H9 (cell line): ENCODE results near the gene PCNX2. TPM values are rescaled to one million over a fixed set of nuclear protein-coding genes. Genes with fewer than 3 reads are reported as not detected.

Source experiments
- DNase-seq: peaks from one replicate; pipeline ENCODE4 v3.0.0-alpha.2; 2017
- H2AFZ ChIP-seq: one replicate; pipeline ENCODE4 v1.6.1; 2013; ENCODE audit warnings: mild to moderate bottlenecking, low read length, control low read depth, moderate library complexity
- H2AK5ac ChIP-seq: 2 replicates; pipeline ENCODE4 v1.6.1; 2013; ENCODE audit warnings: low read length, control low read depth, mixed read lengths; ENCODE audit not compliant: insufficient read length
- H2BK120ac ChIP-seq: one replicate; pipeline ENCODE4 v1.6.1; 2013; ENCODE audit warnings: low read depth, mild to moderate bottlenecking, low read length, control low read depth, inconsistent platforms; ENCODE audit not compliant: poor library complexity, severe bottlenecking
- H2BK12ac ChIP-seq: 2 replicates; pipeline ENCODE4 v1.6.1; 2013; ENCODE audit warnings: low read length, control low read depth, mixed read lengths, low read depth; ENCODE audit not compliant: insufficient read length
- H2BK15ac ChIP-seq: 2 replicates; pipeline ENCODE4 v1.6.1; 2013; ENCODE audit warnings: low read depth, low read length, control low read depth
- H2BK20ac ChIP-seq: one replicate; pipeline ENCODE4 v1.6.1; 2013; ENCODE audit warnings: low read depth, mild to moderate bottlenecking, low read length, control low read depth, inconsistent platforms; ENCODE audit not compliant: poor library complexity, severe bottlenecking
- H2BK5ac ChIP-seq: 2 replicates; pipeline ENCODE4 v1.6.1; 2013; ENCODE audit warnings: low read length, control low read depth, mixed read lengths; ENCODE audit not compliant: insufficient read length
- H3K14ac ChIP-seq: 2 replicates; pipeline ENCODE4 v1.6.1; 2013; ENCODE audit warnings: low read length, control low read depth; ENCODE audit not compliant: insufficient read depth
- H3K18ac ChIP-seq: 2 replicates; pipeline ENCODE4 v1.6.1; 2013; ENCODE audit warnings: low read depth, mild to moderate bottlenecking, mixed read lengths, low read length, control low read depth; ENCODE audit not compliant: insufficient read length
- H3K23ac ChIP-seq: 2 replicates; pipeline ENCODE4 v1.6.1; 2013; ENCODE audit warnings: low read length, control low read depth, mixed read lengths, low read depth; ENCODE audit not compliant: insufficient read length
- H3K23me2 ChIP-seq: 2 replicates; pipeline ENCODE4 v1.6.1; 2013; ENCODE audit warnings: low read depth, mild to moderate bottlenecking, mixed read lengths, low read length, control low read depth; ENCODE audit not compliant: insufficient read length, poor library complexity, severe bottlenecking
- H3K27ac ChIP-seq: 2 replicates; pipeline ENCODE4 v1.5.1; 2013; ENCODE audit warnings: low read length, control low read depth, mixed read lengths, low read depth; ENCODE audit not compliant: insufficient read length
- H3K27me3 ChIP-seq: 2 replicates; pipeline ENCODE4 v1.6.1; 2013; ENCODE audit warnings: low read length, control low read depth, inconsistent platforms; ENCODE audit not compliant: insufficient read depth
- H3K4ac ChIP-seq: 2 replicates; pipeline ENCODE4 v1.6.1; 2013; ENCODE audit warnings: low read depth, mild to moderate bottlenecking, control low read depth, inconsistent platforms, low read length, moderate library complexity
- H3K4me1 ChIP-seq: 2 replicates; pipeline ENCODE4 v1.6.1; 2013; ENCODE audit warnings: low read length, control low read depth, inconsistent platforms; ENCODE audit not compliant: insufficient read depth
- H3K4me2 ChIP-seq: 2 replicates; pipeline ENCODE4 v1.6.1; 2013; ENCODE audit warnings: low read length, control low read depth, mixed read lengths; ENCODE audit not compliant: insufficient read length, insufficient read depth
- H3K56ac ChIP-seq: 2 replicates; pipeline ENCODE4 v1.6.1; 2013; ENCODE audit warnings: low read depth, mild to moderate bottlenecking, mixed read lengths, low read length, control low read depth; ENCODE audit not compliant: insufficient read length
- H3K79me1 ChIP-seq: 2 replicates; pipeline ENCODE4 v1.6.1; 2013; ENCODE audit warnings: low read depth, mild to moderate bottlenecking, moderate library complexity, low read length, control low read depth, inconsistent platforms; ENCODE audit not compliant: insufficient read depth, poor library complexity, severe bottlenecking
- H3K79me2 ChIP-seq: 2 replicates; pipeline ENCODE4 v1.6.1; 2013; ENCODE audit warnings: low read length, control low read depth, inconsistent platforms; ENCODE audit not compliant: insufficient read depth
- H3K9ac ChIP-seq: 2 replicates; pipeline ENCODE4 v1.6.1; 2013; ENCODE audit warnings: low read length, control low read depth, mixed read lengths; ENCODE audit not compliant: insufficient read length; ENCODE audit errors: extremely low read depth
- H3K9me3 ChIP-seq: one replicate; pipeline ENCODE4 v1.6.1; 2013; ENCODE audit warnings: low read depth, low read length, inconsistent platforms; ENCODE audit not compliant: control insufficient read depth
- H3T11ph ChIP-seq: one replicate; pipeline ENCODE4 v1.6.1; 2013; ENCODE audit warnings: mild to moderate bottlenecking, low read length, control low read depth, inconsistent platforms
- H4K20me1 ChIP-seq: one replicate; pipeline ENCODE4 v1.6.1; 2013; ENCODE audit not compliant: control insufficient read depth, insufficient read length, insufficient read depth
- H4K5ac ChIP-seq: 2 replicates; pipeline ENCODE4 v1.6.1; 2013; ENCODE audit warnings: low read depth, mild to moderate bottlenecking, mixed read lengths, low read length, control low read depth; ENCODE audit not compliant: insufficient read length
- H4K8ac ChIP-seq: replicated peaks from 2 replicates; pipeline ENCODE4 v1.6.1; 2013; ENCODE audit warnings: low read length, control low read depth, mixed read lengths, low read depth; ENCODE audit not compliant: insufficient read length
- H4K91ac ChIP-seq: 2 replicates; pipeline ENCODE4 v1.6.1; 2013; ENCODE audit warnings: low read depth, mild to moderate bottlenecking, moderate library complexity, mixed read lengths, low read length, control low read depth; ENCODE audit not compliant: insufficient read length
- H3K27ac Mint-ChIP-seq, 3 experiments: 2 replicates in 2 of 3; 3 replicates in 1 of 3; pipeline ENCODE4 v1.8.0; 2020 to 2021; ENCODE audit warnings: mixed read lengths in 3 of 3, mild to moderate bottlenecking in 1 of 3, moderate library complexity in 1 of 3
- H3K27me3 Mint-ChIP-seq: 2 replicates; pipeline ENCODE4 v1.8.0; 2021; ENCODE audit warnings: low read depth, mild to moderate bottlenecking, moderate library complexity, mixed read lengths
- H3K36me3 Mint-ChIP-seq, 3 experiments: 2 replicates in 2 of 3; 3 replicates in 1 of 3; pipeline ENCODE4 v1.8.0; 2020 to 2021; ENCODE audit warnings: low read depth in 3 of 3, mixed read lengths in 3 of 3; ENCODE audit not compliant: insufficient read depth in 1 of 3
- H3K4me1 Mint-ChIP-seq, 2 experiments: 2 replicates each; pipeline ENCODE4 v1.8.0; 2020; ENCODE audit warnings: mixed read lengths in 2 of 2
- H3K4me3 Mint-ChIP-seq, 2 experiments: 2 replicates in 1 of 2; 3 replicates in 1 of 2; pipeline ENCODE4 v1.8.0; 2020 to 2021; ENCODE audit warnings: mild to moderate bottlenecking in 2 of 2, mixed read lengths in 2 of 2, moderate library complexity in 1 of 2
- H3K9me3 Mint-ChIP-seq, 2 experiments: 2 replicates in 1 of 2; 3 replicates in 1 of 2; pipeline ENCODE4 v1.8.0; 2020; ENCODE audit warnings: mild to moderate bottlenecking in 2 of 2, mixed read lengths in 2 of 2, moderate library complexity in 1 of 2
- WGBS: extraction: QIAGEN DNeasy Blood & Tissue Kit; methylation state at CpG from one replicate; pipeline ENCODE4 v1.1.7; 2013; ENCODE audit warnings: missing lambda C conversion rate, low lambda C conversion rate, mixed read lengths; ENCODE audit not compliant: insufficient read length; ENCODE audit errors: extremely low coverage; 5-methylcytosine and 5-hydroxymethylcytosine counted together
- total RNA-seq: library from RNA; stranded (reverse); gene quantifications from 2 replicates; pipeline ENCODE4 v1.2.1, GENCODE V29; 2021
- TF ChIP-seq, protein P1 (sequence below): fragments of 200-600 bp; sonication (generic); conservative IDR thresholded peaks from 3 replicates; pipeline ENCODE4 v1.8.0; 2021; ENCODE audit warnings: antibody characterized with exemption, mild to moderate bottlenecking

Gene PCNX2
- total RNA-seq, 1 experiment from 2014 or later: 45.1 TPM

- H2BK15ac ChIP-seq: no peak overlapping the region
- H3K4ac ChIP-seq: no peak overlapping the region
- H2BK20ac ChIP-seq: no peak overlapping the region
- H3K56ac ChIP-seq: no peak overlapping the region
- H3K27me3 ChIP-seq: no peaks in the 10 kb centered on the region
- no CpG with 5 or more reads among the region's 7 CpGs for WGBS
- no peak overlapping the region for H2BK12ac ChIP-seq
- H4K91ac ChIP-seq: no peak overlapping the region
- no peak overlapping the region for H4K8ac ChIP-seq
- H3K23me2 ChIP-seq: no peaks in the 10 kb centered on the region
- no peak overlapping the region for H3K18ac ChIP-seq
- H3K9ac ChIP-seq: no peak overlapping the region
- DNase-seq: no peak
- H3K9me3 ChIP-seq: no peaks in the 10 kb centered on the region
- peaks cover 10 to 11% of the 10 kb centered on the region in 2 experiments for H3K4me1 Mint-ChIP-seq
- H4K5ac ChIP-seq: no peak overlapping the region
- H3K9me3 Mint-ChIP-seq: no peaks in the 10 kb centered on the region
- no peak overlapping the region for H3K27ac ChIP-seq
- no peaks in the 10 kb centered on the region for H3K79me2 ChIP-seq
- H3K23ac ChIP-seq: no peak overlapping the region
- H4K20me1 ChIP-seq: no peaks in the 10 kb centered on the region
- H3K79me1 ChIP-seq: no peaks in the 10 kb centered on the region
- H3K4me3 Mint-ChIP-seq: no peak overlapping the region
- no peaks in the 10 kb centered on the region; the same call in 1 of the 2 replicates for H3K4me1 ChIP-seq
- no peak overlapping the region for H3K4me2 ChIP-seq
- peaks cover 29 to 40% (median 30%) of the 10 kb centered on the region in 3 experiments; a peak in 6 of 7 replicates for H3K36me3 Mint-ChIP-seq
- no peak overlapping the region for H2AFZ ChIP-seq
- H3K27ac Mint-ChIP-seq: no peak overlapping the region
- H3K27me3 Mint-ChIP-seq: no peaks in the 10 kb centered on the region
- no peak overlapping the region for H2BK120ac ChIP-seq
- no peak overlapping the region for H2BK5ac ChIP-seq
- TF ChIP-seq, protein P1, sequence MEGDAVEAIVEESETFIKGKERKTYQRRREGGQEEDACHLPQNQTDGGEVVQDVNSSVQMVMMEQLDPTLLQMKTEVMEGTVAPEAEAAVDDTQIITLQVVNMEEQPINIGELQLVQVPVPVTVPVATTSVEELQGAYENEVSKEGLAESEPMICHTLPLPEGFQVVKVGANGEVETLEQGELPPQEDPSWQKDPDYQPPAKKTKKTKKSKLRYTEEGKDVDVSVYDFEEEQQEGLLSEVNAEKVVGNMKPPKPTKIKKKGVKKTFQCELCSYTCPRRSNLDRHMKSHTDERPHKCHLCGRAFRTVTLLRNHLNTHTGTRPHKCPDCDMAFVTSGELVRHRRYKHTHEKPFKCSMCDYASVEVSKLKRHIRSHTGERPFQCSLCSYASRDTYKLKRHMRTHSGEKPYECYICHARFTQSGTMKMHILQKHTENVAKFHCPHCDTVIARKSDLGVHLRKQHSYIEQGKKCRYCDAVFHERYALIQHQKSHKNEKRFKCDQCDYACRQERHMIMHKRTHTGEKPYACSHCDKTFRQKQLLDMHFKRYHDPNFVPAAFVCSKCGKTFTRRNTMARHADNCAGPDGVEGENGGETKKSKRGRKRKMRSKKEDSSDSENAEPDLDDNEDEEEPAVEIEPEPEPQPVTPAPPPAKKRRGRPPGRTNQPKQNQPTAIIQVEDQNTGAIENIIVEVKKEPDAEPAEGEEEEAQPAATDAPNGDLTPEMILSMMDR: no peak
- H2AK5ac ChIP-seq: no peak overlapping the region
- H3T11ph ChIP-seq: no peak overlapping the region
- H3K14ac ChIP-seq: no peak overlapping the region
Observed at GRCh38 chr1:233090746-233091494, 204.6 kb downstream of the PCNX2 start.
